B cell (primary cell): ENCODE results near the gene ZNF878.

Experiments
- CTCF ChIP-seq: fragments of 200-600 bp; IDR thresholded peaks from one replicate; pipeline ENCODE4 v1.8.0; 2022; ENCODE audit warnings: antibody characterized with exemption, mild to moderate bottlenecking
- EZH2 ChIP-seq: IDR thresholded peaks from 2 replicates; pipeline ENCODE4 v1.6.1; 2012; ENCODE audit warnings: borderline replicate concordance, low read depth, mild to moderate bottlenecking, moderate library complexity, low read length; ENCODE audit not compliant: insufficient read depth, poor library complexity, severe bottlenecking

GRCh38 chr19:12075538-12076139 lies 22.9 kb upstream of the ZNF878 start:
- TF ChIP-seq EZH2 (no peak), CTCF (no peak)
